ENCODE measurements around the gene MBOAT1.

MBOAT1 gene

DNA sequence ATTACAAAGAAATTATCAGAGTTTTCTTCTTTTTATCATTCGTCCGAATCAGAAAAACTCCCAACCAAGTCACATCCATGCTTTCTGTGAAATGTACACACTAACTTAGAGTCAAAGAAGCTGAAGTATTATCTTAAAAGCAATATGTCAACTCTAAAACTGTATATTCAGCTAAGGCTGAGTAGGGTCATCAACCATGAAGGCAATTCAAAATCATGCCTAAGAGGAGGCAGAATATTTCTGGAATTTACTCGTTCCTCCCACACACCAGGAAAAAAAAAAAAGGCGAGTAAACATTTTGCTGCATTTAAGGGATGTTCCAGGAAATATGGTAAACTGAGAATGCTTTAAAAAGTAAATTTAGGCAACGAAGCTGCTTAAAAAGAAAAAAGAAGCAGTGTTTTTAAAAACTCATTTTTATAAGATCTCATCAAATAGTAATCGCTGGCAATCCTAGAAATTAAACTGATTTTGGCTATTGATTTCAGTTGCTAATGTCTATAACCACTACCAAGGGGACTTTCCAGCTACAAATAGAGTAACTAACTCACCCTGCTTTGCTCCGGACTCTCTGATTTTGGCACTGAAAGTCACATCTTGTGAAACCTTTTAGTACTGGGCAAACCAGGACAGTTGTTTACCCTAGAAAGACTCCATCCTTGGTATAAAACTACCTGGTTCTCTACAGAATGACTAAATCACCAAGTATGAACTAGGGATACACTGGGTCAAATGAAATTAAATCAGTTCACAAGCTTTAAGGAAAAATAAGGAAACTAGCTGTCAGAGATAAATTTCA lies 82.8 kb downstream of the MBOAT1 start:
- DNase-seq, result no peak

DNA sequence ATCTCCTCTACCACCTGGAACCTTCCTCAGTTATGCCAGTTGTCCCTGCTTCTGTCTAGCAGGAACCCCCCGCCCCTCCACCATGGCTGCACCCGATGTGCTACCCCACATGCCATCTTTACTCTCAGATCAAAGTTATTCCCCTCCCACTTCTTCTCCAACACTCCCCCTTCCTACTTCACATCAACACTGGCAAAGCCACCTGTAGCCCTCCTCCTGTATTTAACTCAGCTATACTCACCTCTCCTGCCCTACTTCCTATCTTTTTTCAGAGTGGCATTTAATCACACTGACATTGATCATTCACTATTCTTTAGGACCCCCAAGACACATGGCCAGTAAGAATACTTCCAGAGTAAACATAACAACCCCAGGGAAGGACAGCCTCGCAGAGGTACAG lies 84.3 kb downstream of the MBOAT1 start:
- no peak for DNase-seq

DNA sequence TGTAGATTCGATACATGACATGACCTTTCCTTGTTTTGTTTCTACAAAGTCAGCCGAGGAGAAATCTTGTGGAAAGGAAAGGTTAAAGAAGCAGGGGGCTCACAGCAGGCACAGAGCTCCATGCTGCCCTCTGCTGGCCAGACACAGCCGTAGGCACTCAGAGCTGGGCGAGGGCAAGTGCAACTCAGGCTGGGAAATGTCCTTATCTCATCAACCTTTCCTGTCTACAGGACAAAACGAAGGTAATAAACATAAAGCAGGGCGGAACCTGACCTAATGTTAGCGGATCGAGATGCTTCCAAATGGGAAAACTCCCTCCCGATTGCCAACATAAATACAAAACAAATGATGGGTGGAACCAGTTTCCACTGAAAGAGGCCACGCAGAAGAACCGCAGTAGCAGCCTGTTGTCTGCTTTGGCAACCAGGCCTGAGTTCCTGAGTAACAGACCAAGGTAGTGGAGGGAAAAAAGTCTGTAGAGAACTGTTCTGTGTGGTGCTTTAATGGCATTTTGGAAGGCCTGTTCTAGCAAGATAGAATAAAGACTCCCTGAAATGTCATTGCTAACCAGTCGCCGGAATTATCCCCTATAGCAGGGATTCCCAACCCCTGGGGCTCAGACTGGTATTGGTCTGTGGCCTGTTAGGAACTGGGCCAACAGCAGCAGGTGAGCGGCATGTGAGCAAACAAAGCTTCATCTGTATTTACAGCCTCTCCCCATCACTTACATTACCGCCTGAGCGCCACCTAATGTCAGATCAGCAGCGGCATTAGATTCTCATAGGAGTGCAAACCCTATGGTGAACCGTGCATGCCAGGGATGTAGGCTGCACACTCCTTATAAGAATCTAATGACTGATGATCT lies 85.2 kb downstream of the MBOAT1 start:
- peak; percentile 51 for DNase-seq

DNA sequence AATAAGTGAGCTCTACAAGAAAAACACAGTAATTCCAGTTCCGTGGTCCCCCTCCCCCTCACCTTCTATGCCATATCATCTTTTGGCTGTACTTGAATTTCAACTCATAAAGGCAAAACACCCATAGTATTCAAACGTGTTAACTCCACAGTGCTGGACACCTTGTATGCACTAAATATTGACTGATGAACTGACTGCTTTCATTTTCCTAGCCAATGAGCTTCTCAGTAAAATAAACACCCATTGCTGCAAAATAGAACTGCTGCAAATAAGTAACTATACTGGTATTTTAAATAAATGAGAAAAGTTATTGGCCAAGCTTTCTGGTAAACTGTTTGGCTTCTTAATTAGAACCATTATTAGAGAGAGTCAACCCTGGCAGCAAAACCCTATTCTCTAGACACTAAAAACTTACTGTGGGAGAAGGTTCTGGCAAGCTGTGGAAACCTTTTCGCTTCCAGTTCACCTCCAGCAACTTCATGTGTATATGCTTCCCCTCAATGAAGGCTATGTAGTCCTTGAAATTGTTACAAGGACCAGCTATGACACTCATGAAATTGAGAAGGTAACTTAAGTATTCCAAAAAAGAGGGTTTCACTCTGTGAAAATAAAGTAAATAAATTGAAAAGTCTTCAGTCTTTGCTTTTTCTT lies 86.0 kb downstream of the MBOAT1 start:
- no peak for DNase-seq

DNA sequence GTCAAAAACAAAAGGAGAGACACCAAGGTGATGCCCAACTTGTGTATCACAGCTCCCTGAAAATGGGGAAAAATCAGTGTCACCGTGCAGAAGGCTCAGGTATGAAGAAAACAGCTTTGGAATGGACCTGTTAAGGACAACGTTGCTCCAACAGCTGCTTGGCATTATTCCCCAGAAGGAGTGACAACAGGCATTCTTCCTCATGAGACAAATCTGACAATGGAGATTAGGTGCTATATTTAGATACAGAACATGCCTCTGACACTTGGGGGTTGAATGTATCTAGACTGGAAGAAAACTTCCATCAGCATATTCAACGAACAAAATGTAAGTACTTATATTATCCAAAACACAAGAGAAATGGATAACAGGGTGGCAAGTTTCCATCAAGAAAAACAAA lies 87.7 kb downstream of the MBOAT1 start:
- no peak for DNase-seq

DNA sequence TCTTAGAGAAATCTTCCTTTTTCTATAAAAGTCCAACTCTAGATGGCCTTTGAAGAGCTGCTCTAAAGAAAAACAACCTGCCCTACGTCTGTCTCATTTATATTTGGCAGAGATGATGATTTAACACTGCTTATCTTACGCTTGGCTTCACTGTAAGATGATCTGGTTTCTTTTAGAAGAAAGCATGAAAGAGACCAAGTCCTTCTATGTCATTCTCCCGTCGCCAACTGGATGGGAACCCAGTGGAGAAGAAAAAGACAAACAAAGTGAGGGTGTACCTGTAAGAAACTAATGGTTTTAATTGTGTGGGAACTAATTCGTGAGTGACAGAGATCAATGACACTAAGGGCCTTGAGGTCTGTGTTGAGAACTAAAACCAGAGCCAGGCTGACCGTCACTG lies 92.8 kb downstream of the MBOAT1 start:
- no peak for DNase-seq

DNA sequence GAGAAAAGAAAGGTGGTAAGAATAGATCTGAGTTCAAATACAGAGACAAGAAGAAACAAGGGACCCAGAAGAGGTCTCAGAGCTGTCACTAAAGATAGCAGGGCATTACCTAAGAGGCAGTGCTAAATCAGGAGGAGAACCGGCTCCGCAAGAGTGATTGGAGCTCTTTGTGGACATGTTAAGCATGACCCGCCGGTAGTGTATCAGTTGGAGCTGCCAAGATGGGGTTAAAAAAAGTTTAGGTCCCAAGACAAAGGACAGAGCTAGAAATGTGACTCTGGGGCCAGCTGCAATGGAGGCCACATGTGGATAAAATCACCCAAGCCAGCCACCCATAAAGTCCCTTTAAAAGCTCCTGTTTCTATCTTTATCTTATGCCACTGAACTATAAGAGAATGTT lies 93.4 kb downstream of the MBOAT1 start:
- DNase-seq, result no peak

DNA sequence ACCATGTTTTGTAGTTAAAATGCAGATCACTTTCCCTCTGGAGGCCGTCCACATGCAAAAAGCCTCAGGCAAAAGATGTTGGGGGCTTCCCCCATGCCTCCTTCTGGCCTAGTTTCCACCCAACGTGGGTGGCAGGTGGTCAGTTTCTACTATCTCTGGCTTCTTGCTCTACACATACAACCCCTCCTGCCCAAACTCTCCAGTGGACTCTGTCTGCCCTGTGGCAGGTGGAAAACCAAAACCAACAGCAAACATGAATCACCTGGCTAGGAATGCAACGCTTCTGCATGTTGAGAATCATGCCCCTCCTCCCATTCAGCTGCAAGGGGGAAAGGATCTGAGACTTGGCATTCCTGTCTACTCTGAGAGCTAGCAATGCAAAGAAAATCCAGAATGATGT lies 94.8 kb downstream of the MBOAT1 start:
- no peak for DNase-seq

DNA sequence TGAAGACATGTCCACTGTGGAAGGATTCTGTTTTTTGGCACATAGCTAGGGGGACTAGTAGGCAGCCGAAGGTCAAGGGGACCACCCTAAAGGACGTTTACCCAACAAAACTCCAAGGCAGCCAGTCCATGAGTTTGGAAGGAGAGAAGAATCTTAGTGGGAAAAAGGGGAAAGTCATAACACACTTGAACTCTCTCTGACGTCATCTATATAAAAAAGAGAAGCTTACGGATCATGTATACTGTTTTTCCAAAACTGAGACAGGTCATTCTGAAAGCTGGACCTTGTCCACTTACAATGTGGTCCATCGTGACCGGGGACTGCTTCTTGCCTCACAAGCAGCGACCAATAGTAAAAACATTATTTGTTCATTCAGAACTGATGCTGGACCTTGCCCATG lies 95.5 kb downstream of the MBOAT1 start:
- DNase-seq, result no peak

DNA sequence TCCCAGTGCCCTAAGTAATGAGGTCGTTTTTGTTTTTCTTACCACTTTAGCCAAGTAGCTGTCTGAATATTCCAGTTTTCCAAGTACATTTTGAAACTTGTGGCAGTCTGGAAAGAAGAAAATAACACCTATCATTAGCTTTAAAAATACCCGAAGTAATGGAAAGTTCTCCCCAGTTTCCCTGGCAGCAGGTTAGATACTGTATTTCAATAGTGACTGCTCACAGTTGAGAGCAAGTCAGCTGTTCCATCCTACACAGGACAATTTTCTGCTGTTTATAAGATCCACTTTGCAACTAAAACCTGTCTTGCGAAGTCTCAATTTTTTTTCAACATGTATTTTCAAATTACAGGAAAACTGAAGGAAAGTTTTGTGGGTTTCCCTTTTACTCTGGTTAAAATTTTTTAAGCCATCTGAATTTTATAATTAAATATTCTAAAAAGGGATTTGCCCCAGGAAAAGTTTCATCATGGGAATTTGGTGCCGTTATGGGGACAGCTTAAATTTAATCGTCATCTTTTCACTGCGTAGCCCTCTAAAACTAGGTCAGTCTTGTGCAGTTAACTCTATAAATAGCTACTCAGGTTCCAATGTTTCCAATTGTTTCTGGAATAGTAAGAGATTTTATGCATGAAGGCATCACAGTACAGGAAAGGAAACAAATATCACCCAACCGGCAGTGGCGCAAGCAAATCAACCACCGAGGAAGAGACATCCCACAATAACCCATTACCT lies 96.9 kb downstream of the MBOAT1 start:
- no peak for DNase-seq

DNA sequence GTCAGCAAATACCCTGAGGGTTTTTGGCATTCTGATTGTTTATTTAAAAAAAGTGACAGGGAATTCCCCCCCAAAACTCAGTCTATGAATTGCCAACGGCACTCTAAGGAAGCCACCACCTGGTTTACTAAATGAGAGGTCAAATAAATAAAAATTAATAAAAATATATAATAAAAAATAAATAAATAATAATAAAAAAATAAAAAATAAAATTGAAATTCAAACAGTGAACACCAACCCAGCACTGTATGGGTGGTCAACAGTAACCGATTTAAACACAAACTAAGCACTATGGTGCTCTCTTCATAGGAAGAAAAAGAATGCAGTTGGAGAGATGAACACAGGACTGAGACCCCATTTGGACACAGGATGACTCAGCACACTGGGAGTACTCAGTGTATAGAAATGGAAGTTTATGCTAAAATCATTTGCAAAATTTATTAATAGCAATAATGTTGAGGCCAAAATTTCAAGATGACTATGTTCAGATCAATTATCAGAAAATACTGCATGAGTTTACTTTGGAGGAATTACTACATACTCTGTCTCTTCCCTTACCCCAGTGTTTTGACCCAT lies 98.5 kb downstream of the MBOAT1 start:
- DNase-seq, result no peak

DNA sequence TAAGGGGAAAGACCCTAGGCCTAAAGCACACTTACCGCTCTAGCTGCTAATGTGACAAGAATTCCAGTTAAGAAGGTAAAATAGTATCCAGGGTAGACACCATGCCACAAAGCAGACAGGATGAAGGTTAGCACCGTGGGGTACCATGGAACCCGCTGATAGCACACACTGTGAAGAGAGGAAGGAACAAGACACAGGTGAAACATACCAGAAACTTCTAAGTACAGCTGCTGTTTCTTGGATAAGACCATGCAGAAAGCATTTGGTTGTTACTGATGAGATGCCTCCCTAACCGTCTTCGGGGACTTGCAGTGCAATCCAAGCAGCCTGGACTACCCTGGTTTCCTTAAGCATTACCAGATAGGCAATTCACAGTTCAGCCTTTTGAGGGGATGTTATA lies 99.4 kb downstream of the MBOAT1 start:
- DNase-seq, result no peak

DNA sequence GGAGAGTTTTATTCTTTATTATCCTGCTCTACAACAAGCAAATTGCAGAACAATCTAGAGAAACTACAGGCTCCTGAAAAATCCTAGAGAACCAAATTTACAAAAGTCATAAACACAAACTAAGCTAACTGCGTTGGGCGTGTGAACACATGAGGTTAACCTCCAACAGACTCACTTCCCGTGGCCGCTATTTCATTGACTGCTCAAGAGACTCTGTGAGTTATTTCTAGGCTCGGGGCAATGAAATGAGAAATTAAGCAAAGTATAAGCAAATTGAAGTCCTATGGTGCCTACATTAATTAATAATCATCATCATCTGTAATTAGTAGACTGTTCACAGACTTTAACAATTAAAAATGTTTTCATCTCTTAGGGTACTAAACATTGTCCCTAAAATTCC lies 100.0 kb downstream of the MBOAT1 start:
- DNase-seq, result no peak

DNA sequence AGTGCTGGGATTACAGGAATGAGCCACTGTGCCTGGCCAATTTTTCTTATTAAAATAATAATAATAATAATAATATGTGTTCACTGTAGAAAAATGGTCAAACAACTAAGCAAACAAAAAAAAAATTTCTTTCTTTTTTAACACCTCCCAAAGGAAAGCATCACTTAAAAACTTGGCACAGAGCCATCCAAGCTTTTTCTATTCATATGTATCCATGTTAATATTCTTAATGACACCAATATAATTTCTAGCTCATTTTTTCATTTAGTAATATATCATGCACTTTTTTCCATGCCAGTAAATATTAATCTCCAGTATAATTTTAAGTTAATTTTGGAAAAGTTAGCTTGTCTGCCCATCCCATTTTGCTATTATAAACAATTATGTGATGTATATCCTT lies 101.8 kb downstream of the MBOAT1 start:
- DNase-seq, result no peak

DNA sequence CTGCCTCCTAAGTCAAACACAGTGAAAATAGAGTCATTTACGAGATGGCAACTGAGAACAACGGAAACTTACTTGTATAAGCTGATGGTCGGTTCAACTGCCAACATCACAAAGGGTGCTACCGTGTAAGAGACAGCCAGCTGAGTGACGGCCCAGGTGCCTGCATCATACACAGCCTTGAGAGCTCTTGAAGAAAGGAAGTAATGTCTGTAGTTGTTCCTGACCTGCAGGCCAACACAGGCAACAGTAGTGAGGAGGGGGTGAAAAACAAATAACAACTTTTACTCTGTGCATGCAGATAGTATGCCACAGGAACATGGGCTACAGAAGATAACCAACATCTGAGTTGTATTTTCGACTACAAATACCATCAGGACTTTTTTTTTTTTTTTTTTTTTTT lies 102.7 kb downstream of the MBOAT1 start:
- DNase-seq, result no peak

DNA sequence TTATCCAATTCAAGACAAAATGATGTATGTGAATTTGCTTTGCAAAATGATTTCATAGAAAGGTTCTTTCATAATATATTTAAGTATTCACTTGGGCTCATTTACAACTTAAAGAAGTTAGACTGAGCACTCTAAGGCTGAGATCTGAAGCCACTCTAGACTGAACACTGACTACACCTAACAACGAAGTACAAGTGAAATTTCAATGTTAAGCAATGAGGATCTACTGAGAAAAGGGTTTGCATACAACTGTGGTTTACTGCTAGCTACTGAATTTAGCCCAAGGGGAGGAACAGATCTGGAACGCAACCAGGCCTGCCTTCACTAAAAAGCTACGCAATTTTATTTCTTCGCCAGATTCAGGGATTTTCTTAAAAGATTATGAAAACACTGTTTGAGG lies 106.4 kb downstream of the MBOAT1 start:
- no peak for DNase-seq

DNA sequence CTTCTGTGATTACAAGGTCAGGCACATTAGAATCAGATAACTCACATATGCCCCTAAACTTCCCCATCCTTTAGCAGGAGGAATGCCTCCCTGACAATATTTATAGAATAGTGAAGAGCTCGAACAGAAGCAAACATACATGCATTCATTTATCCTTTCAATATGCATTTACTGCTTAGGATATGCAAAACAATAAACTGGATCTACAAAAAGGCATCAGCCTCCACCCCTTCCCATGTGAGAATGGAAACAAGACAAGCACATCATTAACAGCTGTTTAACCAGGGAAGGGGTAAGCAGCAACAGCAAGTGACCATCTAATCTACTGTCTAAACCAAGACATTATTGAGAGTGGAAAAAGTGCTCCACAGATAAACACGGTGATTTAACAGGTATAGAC lies 107.6 kb downstream of the MBOAT1 start:
- DNase-seq, result no peak

DNA sequence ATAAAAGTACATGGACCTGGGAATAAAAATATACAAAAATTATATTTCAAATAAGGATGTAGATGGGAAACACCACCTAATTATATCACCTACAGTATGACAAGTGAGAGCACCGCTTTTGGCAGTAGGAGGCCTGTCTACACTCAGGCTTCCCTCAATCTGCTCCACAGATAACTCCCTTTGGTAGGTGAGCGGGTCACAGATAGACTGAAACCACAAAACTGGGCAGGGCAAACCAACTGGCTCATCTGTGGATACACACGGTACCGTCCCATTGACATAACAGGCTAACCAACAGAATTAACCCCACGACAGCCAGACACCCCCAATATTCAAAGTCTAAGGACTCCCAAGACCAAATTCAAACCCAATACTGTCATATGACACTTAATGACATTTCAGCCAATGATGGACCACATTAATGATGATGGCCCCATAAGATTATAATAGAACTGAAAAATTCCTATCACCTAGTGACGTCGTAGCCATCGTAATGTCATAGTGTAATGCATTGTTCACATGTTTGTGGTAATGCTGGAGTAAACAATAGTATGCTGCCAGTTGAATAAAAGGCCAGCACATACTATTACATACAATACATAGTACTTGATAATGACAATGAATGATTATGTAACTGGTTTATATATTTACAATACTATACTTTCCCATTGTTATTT lies 109.7 kb downstream of the MBOAT1 start:
- no peak for DNase-seq

DNA sequence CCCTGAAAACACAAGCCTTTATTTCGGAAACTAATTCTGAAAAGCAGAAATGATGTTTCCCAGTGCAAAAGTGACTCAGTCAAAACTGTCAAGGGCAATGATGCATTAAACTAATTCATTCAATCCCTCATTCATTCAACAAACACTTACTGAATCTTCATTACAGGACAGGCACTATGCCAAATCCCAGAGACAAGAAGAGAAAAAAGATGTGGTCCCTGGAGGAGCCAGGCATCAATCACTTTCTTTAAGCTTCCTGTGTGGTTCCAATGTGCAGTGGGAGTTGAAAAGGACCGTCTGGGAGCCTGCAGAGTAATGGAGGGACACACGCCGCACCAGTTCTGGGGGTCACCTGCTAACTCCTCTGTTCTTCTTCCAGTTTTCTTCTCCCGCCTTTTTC lies 113.1 kb downstream of the MBOAT1 start:
- no peak for DNase-seq

DNA sequence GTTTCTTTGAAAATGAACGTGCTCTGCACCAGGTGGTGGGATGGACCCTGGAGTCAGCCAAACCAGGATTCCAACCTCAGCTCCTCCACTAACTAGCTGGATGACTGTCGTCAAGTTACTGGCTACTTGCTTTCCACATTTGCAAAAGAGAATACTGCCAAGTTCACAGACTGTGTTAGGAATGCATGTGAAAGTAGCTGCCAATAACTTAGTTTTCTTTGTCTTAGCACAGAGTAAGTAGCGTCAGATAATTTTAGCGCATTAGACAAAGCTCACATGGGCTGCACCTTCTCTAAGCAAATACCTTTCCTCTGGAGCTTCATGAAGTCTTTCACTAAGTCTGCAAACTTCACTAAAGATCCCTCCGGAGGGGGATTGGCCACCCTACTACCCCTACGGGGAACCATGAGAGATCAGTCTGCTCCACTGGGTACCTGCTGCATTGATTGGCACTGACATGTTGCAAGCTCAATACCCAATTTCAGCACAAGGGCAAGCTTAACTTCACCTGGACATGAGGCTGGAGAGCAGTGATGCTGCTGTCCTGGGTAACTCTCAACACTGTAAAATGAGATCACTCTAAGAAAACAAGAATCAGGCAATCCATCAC lies 113.9 kb downstream of the MBOAT1 start:
- DNase-seq, result no peak

DNA sequence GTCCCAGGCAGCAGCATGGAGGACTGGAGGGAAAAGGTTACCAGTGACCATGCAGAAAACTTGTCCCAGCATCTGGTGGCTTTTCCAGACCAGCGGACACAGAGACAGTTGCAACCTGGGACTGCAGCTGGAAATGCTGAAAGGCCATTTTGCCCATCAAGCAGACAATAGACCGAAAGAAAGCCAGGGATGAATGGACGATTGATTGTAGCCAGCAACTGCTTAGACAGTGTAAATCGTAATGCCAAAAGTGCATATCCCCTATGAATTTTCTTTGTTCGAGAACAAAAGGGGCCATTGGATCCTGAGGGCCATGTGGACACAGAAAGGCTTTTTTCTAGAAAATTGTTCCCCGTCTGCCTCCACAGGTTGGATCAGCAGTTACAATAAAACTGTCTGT lies 115.7 kb downstream of the MBOAT1 start:
- DNase-seq, result no peak

DNA sequence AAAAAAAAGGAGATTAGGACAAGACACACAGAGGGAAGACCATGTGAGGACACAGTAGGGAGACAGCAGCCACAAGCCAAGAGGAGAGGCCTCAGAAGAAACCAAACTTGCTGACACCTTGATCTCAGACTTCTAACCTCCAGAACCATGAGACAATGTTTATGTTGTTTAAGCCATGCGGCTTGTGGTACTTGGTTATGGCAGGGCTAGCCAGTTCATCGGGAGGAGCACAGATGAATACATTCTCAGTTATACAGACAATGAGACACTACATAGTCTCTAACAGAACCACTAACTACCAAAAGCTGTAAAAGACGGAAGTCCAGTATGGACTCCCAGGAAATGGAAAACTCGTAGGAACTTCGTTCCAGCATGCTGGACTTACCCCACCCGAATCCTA lies 116.8 kb downstream of the MBOAT1 start:
- no peak for DNase-seq
